ENCODE measurements around the gene PTK7.

- TF ChIP-seq CTCF (IDR thresholded peaks at IDR 0.05): no peak
- TF ChIP-seq POLR2A (IDR thresholded peaks at IDR 0.05): no peak
Measured at GRCh38 chr6:43125555-43125954, 49.4 kb downstream of the PTK7 start.
